ENCODE measurements around the gene RPS21. TPM values are rescaled to one million over a fixed set of nuclear protein-coding genes. Genes with fewer than 3 reads are reported as not detected.

The RPS21 gene
- total and polyA plus RNA-seq, 2 of the 13 experiments (the other 11 are each of a cell fraction or from before 2014, with no cell fraction given) = 2,647 to 11,063 TPM

GRCh38 chr20:62350629-62351422 lies 36.1 kb upstream of the RPS21 start:
- 96% methylated on average over 23 of the region's 23 CpGs for WGBS (ENCODE audit: low lambda C conversion rate)
- H3K36me3 ChIP-seq (replicated peaks in 1 of 2; ENCODE audit: control insufficient read depth in 1 of 2, insufficient read depth in 2 of 2, low read length in 2 of 2) = peaks cover 37 to 53% of the 10 kb centered on the region in 2 experiments
- FAIRE-seq (no peak), ATAC-seq (no peak), DNase-seq (ENCODE audit: low spot score) (no peak)
- no peaks in the 10 kb centered on the region for H3K27me3 ChIP-seq (ENCODE audit: control insufficient read depth in 1 of 2, insufficient read depth in 2 of 2, low read length in 2 of 2)
- no peaks in the 10 kb centered on the region for H3K9me3 ChIP-seq (ENCODE audit: low read length)
- H3K4me2 ChIP-seq (ENCODE audit: low read depth, low read length) = no peak overlapping the region
- TF ChIP-seq ZNF121 (CRISPR knock-in tag; IDR thresholded peaks at IDR 0.05) (peak; percentile 50; the same call in 1 of the 2 replicates), AGO2 (optimal IDR thresholded peaks at IDR 0.05; ENCODE audit: low read depth, low read length) (peak; percentile 2), ZNF512 (CRISPR knock-in tag; IDR thresholded peaks at IDR 0.05) (no peak), ZSCAN29 (CRISPR knock-in tag; conservative IDR thresholded peaks at IDR 0.05) (no peak), MTA1 (CRISPR knock-in tag; IDR thresholded peaks at IDR 0.05; ENCODE audit: borderline replicate concordance) (peak; percentile 56; the same call in 1 of the 2 replicates), NFYB (CRISPR knock-in tag; IDR thresholded peaks at IDR 0.05) (no peak), ZNF883 (CRISPR knock-in tag; IDR thresholded peaks at IDR 0.05; ENCODE audit: not compliant biosample characterization) (peak; percentile 24), CENPT (CRISPR knock-in tag; IDR thresholded peaks at IDR 0.05; ENCODE audit: low read depth) (0 out of 2 replicates have a peak, but pooled peaks have one; percentile 42), SP4 (CRISPR knock-in tag; IDR thresholded peaks at IDR 0.05) (0 out of 2 replicates have a peak, but pooled peaks have one; percentile 5), THYN1 (CRISPR knock-in tag; IDR thresholded peaks at IDR 0.05; ENCODE audit: borderline replicate concordance, low read depth) (no peak), PCBP1 (IDR thresholded peaks at IDR 0.05; ENCODE audit: borderline replicate concordance, low read depth, low read length) (0 out of 2 replicates have a peak, but pooled peaks have one; percentile 4), GABPB1 (CRISPR knock-in tag; IDR thresholded peaks at IDR 0.05) (no peak; the same call in 1 of the 2 replicates), CBX2 (IDR thresholded peaks at IDR 0.05; ENCODE audit: low read depth, low read length) (no peak), CBX2 (CRISPR knock-in tag; IDR thresholded peaks at IDR 0.05; ENCODE audit: low read depth) (no peak), ZNF598 (CRISPR knock-in tag; IDR thresholded peaks at IDR 0.05; ENCODE audit: borderline replicate concordance) (peak; percentile 17; the same call in 1 of the 2 replicates)
- H3K79me2 ChIP-seq (ENCODE audit: insufficient read depth, low read length) = peaks cover 18% of the 10 kb centered on the region
- no peak overlapping the region for H2AFZ ChIP-seq (ENCODE audit: low read length)
- ChIA-PET POLR2A (interaction anchor here (0.9 to 5.8 kb wide), 3 partner anchors 14 to 25 kb away, joined by 7 to 62 read pairs (median 10); partner anchors contain the start of gene LAMA5), CTCF (ENCODE audit: low intra/inter-chr PET ratio, low total read pairs) (no interaction called here)
- peaks cover 17% of the 10 kb centered on the region; the same call in 1 of the 2 replicates for H4K20me1 ChIP-seq (ENCODE audit: insufficient read depth, low read length)
- BruUV-seq (replicated peaks) = no TSS peak
- no peak overlapping the region for H3K4me3 ChIP-seq (replicated peaks in 1 of 3; ENCODE audit: insufficient read depth in 1 of 3, low read depth in 2 of 3, low read length in 3 of 3)
- H3K9ac ChIP-seq (ENCODE audit: insufficient read depth, low read depth, low read length) = no peak overlapping the region
- in situ Hi-C loops (cut with HindIII; ENCODE audit: extremely low pct_ligation_motif_present, low pct_unique_long_range_greater_than_20kb) (no loop called here), intact Hi-C loops (cut with micrococcal nuclease; ENCODE audit: unreplicated experiment) (no loop called here)
- H3K27ac ChIP-seq (ENCODE audit: extremely low read length, insufficient read depth, low read length) = peak overlapping the region; percentile 6
- peaks cover 43% of the 10 kb centered on the region for H3K4me1 ChIP-seq (ENCODE audit: insufficient read depth, low read length)

Data from HepG2 (cell line).